C4-2B (cell line): Measurements from ENCODE around the gene EOLA1.
"Not testable (repeated sequence)": the region's sequence is repeated elsewhere in the genome, so short reads cannot be mapped to it uniquely, and the experiment has no call there.

Experiments used
- ZFX ChIP-seq: fragments of 450-650 bp; IDR thresholded peaks from 2 replicates; pipeline ENCODE4 v1.6.1; 2017
- TF ChIP-seq, protein P1 (sequence below): fragments of 450-650 bp; conservative IDR thresholded peaks from 2 replicates; pipeline ENCODE4 v1.5.1; 2017; ENCODE audit warnings: mild to moderate bottlenecking

DNA sequence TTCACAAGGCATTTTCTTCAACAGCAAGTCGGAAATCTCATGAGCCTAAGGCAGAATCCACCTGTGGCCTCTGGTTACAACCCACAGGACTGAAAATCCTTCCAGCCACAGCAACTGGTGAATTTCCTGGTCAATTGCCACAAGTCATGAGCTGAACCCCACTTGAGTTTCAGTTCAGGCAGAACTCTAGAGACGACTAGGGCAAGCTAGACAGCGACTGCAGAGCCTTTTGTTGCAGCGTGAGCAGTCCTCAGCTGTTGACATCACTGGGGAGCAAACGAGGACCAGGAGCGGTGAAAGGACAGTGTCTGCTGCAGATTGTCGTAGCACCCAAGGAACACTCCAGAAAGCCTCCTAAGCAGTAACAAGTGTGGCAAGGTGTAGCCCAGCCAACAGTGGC lies 55.1 kb downstream of the EOLA1 start:
- TF ChIP-seq, protein P1, sequence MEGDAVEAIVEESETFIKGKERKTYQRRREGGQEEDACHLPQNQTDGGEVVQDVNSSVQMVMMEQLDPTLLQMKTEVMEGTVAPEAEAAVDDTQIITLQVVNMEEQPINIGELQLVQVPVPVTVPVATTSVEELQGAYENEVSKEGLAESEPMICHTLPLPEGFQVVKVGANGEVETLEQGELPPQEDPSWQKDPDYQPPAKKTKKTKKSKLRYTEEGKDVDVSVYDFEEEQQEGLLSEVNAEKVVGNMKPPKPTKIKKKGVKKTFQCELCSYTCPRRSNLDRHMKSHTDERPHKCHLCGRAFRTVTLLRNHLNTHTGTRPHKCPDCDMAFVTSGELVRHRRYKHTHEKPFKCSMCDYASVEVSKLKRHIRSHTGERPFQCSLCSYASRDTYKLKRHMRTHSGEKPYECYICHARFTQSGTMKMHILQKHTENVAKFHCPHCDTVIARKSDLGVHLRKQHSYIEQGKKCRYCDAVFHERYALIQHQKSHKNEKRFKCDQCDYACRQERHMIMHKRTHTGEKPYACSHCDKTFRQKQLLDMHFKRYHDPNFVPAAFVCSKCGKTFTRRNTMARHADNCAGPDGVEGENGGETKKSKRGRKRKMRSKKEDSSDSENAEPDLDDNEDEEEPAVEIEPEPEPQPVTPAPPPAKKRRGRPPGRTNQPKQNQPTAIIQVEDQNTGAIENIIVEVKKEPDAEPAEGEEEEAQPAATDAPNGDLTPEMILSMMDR = not testable (repeated sequence)
- TF ChIP-seq ZFX = not testable (repeated sequence)
